Mesothelial cell of epicardium (in vitro differentiated cells): ENCODE results near the gene CLEC4F. TPM values are rescaled to one million over a fixed set of nuclear protein-coding genes. Genes with fewer than 3 reads are reported as not detected.

Experiments used
- DNase-seq, 2 experiments: peaks; one replicate each; pipeline ENCODE4 v3.0.0; 2021; ENCODE audit warnings: low spot score in 2 of 2; ENCODE audit not compliant: unreplicated experiment in 2 of 2
- H3K27ac Mint-ChIP-seq: 2 replicates; pipeline ENCODE4 v1.8.0; 2021; ENCODE audit warnings: mixed read lengths
- H3K27me3 Mint-ChIP-seq: 2 replicates; pipeline ENCODE4 v1.8.0; 2021; ENCODE audit warnings: low read depth, mixed read lengths
- H3K36me3 Mint-ChIP-seq: 2 replicates; pipeline ENCODE4 v1.8.0; 2021; ENCODE audit warnings: mixed read lengths
- H3K4me1 Mint-ChIP-seq: 2 replicates; pipeline ENCODE4 v1.8.0; 2021; ENCODE audit warnings: mixed read lengths
- H3K4me3 Mint-ChIP-seq: 2 replicates; pipeline ENCODE4 v1.8.0; 2021; ENCODE audit warnings: mild to moderate bottlenecking, moderate library complexity, mixed read lengths
- H3K9me3 Mint-ChIP-seq: 2 replicates; pipeline ENCODE4 v1.8.0; 2021; ENCODE audit warnings: mixed read lengths
- total RNA-seq: library from RNA; stranded (reverse); gene quantifications from 3 replicates; pipeline ENCODE4 v1.2.1, GENCODE V29; 2021
- TF ChIP-seq, protein P1 (sequence below): fragments of 200-600 bp; sonication (generic); IDR thresholded peaks from one replicate; pipeline ENCODE4 v1.5.0; 2021; ENCODE audit warnings: antibody characterized with exemption; ENCODE audit not compliant: unreplicated experiment

The CLEC4F gene
- total RNA-seq, 1 donor from 2014 or later, result not detected

- TF ChIP-seq, protein P1, sequence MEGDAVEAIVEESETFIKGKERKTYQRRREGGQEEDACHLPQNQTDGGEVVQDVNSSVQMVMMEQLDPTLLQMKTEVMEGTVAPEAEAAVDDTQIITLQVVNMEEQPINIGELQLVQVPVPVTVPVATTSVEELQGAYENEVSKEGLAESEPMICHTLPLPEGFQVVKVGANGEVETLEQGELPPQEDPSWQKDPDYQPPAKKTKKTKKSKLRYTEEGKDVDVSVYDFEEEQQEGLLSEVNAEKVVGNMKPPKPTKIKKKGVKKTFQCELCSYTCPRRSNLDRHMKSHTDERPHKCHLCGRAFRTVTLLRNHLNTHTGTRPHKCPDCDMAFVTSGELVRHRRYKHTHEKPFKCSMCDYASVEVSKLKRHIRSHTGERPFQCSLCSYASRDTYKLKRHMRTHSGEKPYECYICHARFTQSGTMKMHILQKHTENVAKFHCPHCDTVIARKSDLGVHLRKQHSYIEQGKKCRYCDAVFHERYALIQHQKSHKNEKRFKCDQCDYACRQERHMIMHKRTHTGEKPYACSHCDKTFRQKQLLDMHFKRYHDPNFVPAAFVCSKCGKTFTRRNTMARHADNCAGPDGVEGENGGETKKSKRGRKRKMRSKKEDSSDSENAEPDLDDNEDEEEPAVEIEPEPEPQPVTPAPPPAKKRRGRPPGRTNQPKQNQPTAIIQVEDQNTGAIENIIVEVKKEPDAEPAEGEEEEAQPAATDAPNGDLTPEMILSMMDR, result no peak
- peaks cover 4% of the 10 kb centered on the region for H3K4me1 Mint-ChIP-seq
- H3K27ac Mint-ChIP-seq, result no peak overlapping the region
- no peak for DNase-seq
- no peaks in the 10 kb centered on the region for H3K36me3 Mint-ChIP-seq
- H3K27me3 Mint-ChIP-seq, result peaks cover 71% of the 10 kb centered on the region
- H3K4me3 Mint-ChIP-seq, result no peak overlapping the region
- H3K9me3 Mint-ChIP-seq, result no peaks in the 10 kb centered on the region
Observed at GRCh38 chr2:70830366-70830765, 10.0 kb upstream of the CLEC4F start.

DNA sequence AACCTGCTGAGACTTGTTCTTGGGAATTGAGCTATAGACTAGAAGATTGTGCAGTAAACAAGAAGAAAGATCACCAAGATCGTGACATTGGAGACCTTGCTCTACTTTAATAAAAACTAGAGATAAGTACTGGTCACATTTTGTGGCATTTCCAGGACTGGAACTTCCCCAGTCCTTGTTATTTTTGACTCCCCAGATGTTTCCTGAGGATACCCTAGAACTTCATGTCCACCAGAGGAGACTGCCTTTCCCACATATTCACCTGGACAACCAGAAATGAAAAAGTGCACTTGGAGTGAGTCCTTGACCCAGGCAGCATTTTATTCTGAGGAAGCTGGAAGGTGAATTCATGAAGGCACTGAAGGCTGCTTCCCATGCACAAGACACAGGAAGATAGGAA, 9.5 kb upstream of the CLEC4F start:
- Mint-ChIP-seq H3K36me3 (no peaks in the 10 kb centered on the region), H3K27me3 (peaks cover 70% of the 10 kb centered on the region), H3K4me1 (peaks cover 4% of the 10 kb centered on the region), H3K4me3 (no peak overlapping the region), H3K27ac (no peak overlapping the region), H3K9me3 (no peaks in the 10 kb centered on the region)
- no peak for DNase-seq
- TF ChIP-seq, protein P1, result no peak

- Mint-ChIP-seq H3K36me3 (no peaks in the 10 kb centered on the region), H3K27ac (no peak overlapping the region), H3K4me3 (no peak overlapping the region), H3K4me1 (peaks cover 4% of the 10 kb centered on the region), H3K27me3 (peaks cover 69% of the 10 kb centered on the region), H3K9me3 (no peaks in the 10 kb centered on the region)
- no peak for DNase-seq
- TF ChIP-seq, protein P1, result no peak
Observed at GRCh38 chr2:70828914-70829824, 8.8 kb upstream of the CLEC4F start.

DNA sequence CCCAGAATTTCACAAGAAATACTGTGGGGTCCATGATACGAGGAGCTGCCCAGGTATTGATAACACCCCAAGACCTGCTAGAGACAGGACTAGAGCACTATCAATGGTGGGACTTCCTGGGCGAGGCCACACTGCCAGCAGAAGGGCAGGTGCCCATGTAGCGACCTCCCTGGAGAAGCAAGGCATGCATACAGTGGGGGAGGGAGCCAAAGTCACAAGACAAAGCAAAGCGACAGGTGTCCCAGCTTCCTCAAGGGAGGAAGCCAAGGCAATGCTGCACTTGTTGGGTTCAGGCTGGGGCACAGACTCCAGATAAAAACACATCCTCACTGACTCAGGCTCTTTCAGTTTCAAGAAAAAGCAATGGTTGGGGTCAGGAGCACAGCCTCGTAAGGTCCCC, 7.7 kb upstream of the CLEC4F start:
- H3K4me3 Mint-ChIP-seq, result no peak overlapping the region
- H3K9me3 Mint-ChIP-seq, result no peaks in the 10 kb centered on the region
- peaks cover 69% of the 10 kb centered on the region for H3K27me3 Mint-ChIP-seq
- no peak overlapping the region for H3K27ac Mint-ChIP-seq
- no peak for DNase-seq
- no peaks in the 10 kb centered on the region for H3K36me3 Mint-ChIP-seq
- peaks cover 4% of the 10 kb centered on the region for H3K4me1 Mint-ChIP-seq
- TF ChIP-seq, protein P1, result no peak

DNA sequence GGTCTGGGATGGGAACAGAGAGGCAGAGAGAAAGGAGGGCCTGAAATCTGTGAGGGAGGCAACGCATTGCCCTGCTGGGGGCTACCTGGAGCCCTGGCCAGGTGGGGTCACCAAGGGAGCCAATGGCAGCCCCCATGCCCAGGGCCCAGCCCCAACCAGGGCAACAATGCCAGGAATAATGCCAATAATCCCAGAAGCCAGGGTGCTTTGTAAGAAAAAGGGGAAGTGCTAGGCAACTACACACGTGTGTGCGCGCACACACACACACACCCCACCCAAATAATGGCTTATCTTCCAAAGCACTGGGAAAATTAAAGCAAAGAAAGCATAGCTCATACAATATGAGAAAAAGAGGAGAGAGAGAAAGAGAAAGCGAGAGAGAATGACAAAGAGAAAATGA, 7.0 kb upstream of the CLEC4F start:
- no peak overlapping the region for H3K27ac Mint-ChIP-seq
- H3K27me3 Mint-ChIP-seq, result peaks cover 73% of the 10 kb centered on the region
- TF ChIP-seq, protein P1, result no peak
- H3K4me3 Mint-ChIP-seq, result no peak overlapping the region
- no peak for DNase-seq
- H3K36me3 Mint-ChIP-seq, result no peaks in the 10 kb centered on the region
- peaks cover 4% of the 10 kb centered on the region for H3K4me1 Mint-ChIP-seq
- no peaks in the 10 kb centered on the region for H3K9me3 Mint-ChIP-seq
